Fibroblast of lung (primary cell): Measurements from ENCODE around the gene TRIM65.

Experiments used
- CTCF ChIP-seq, 2 donors: IDR thresholded peaks in 1 of 2; conservative IDR thresholded peaks in 1 of 2; 1 replicate in 1 of 2; 2 replicates in 1 of 2; pipeline ENCODE4 v1.5.1; 2011 to 2012; ENCODE audit warnings: low read length in 2 of 2, control low read depth in 1 of 2, inconsistent platforms in 1 of 2, low read depth in 1 of 2, mild to moderate bottlenecking in 1 of 2
- EZH2 ChIP-seq: IDR thresholded peaks from 2 replicates; pipeline ENCODE4 v1.5.1; 2012; ENCODE audit warnings: low read length, control low read depth, mild to moderate bottlenecking; ENCODE audit errors: missing control alignments

GRCh38 chr17:75847614-75848522, 48.9 kb downstream of the TRIM65 start:
- no peak for TF ChIP-seq CTCF (conservative IDR thresholded peaks at IDR 0.05 in 1 of 2, IDR thresholded peaks at IDR 0.05 in 1 of 2; ENCODE audit: low read depth in 1 of 2, low read length in 2 of 2)
- no peak for TF ChIP-seq EZH2
